KMS-11 (cell line): ENCODE results near the gene EP400.
"Not testable (repeated sequence)": the region's sequence is repeated elsewhere in the genome, so short reads cannot be mapped to it uniquely, and the experiment has no call there.

Experiments used
- H2AFZ ChIP-seq: fragments of 200-600 bp; sonication (generic); 2 replicates; pipeline ENCODE4 v1.6.1; 2016; ENCODE audit warnings: antibody characterized with exemption, mixed run types, low read depth
- H3K27ac ChIP-seq: fragments of 200-600 bp; sonication (generic); 2 replicates; pipeline ENCODE4 v1.6.1; 2016; ENCODE audit warnings: mild to moderate bottlenecking, mixed run types
- H3K27me3 ChIP-seq: fragments of 200-600 bp; sonication (generic); 2 replicates; pipeline ENCODE4 v1.6.1; 2017; ENCODE audit warnings: mild to moderate bottlenecking, low read depth, mixed run types, moderate library complexity; ENCODE audit not compliant: insufficient read depth
- H3K36me3 ChIP-seq: fragments of 200-600 bp; sonication (generic); 2 replicates; pipeline ENCODE4 v1.6.1; 2017; ENCODE audit warnings: mild to moderate bottlenecking, mixed run types; ENCODE audit not compliant: insufficient read depth
- H3K4me1 ChIP-seq: fragments of 200-600 bp; sonication (generic); 2 replicates; pipeline ENCODE4 v1.6.1; 2016; ENCODE audit warnings: mild to moderate bottlenecking, low read depth, mixed run types; ENCODE audit not compliant: poor library complexity, severe bottlenecking
- H3K4me2 ChIP-seq: fragments of 200-600 bp; sonication (generic); 2 replicates; pipeline ENCODE4 v1.7.0; 2016; ENCODE audit warnings: mild to moderate bottlenecking, mixed run types
- H3K4me3 ChIP-seq: fragments of 200-600 bp; sonication (generic); IDR thresholded peaks from 2 replicates; pipeline ENCODE4 v1.6.1; 2017; ENCODE audit warnings: low read depth, low read length, mixed read lengths; ENCODE audit not compliant: insufficient read depth
- H3K79me2 ChIP-seq: fragments of 200-600 bp; sonication (generic); 2 replicates; pipeline ENCODE4 v1.6.1; 2016; ENCODE audit warnings: low read depth, mixed run types; ENCODE audit not compliant: insufficient read depth
- H3K9ac ChIP-seq: fragments of 200-600 bp; sonication (generic); 2 replicates; pipeline ENCODE4 v1.6.1; 2016; ENCODE audit warnings: mild to moderate bottlenecking, mixed run types
- H4K20me1 ChIP-seq: fragments of 200-600 bp; sonication (generic); 2 replicates; pipeline ENCODE4 v1.6.1; 2016; ENCODE audit warnings: mild to moderate bottlenecking, mixed run types; ENCODE audit not compliant: insufficient read depth
- TF ChIP-seq, protein P1 (sequence below): fragments of 200-600 bp; sonication (generic); conservative IDR thresholded peaks from 2 replicates; pipeline ENCODE4 v1.6.1; 2017; ENCODE audit warnings: low read depth, mild to moderate bottlenecking, antibody characterized with exemption, low read length, moderate library complexity, mixed read lengths

EP400 gene

DNA sequence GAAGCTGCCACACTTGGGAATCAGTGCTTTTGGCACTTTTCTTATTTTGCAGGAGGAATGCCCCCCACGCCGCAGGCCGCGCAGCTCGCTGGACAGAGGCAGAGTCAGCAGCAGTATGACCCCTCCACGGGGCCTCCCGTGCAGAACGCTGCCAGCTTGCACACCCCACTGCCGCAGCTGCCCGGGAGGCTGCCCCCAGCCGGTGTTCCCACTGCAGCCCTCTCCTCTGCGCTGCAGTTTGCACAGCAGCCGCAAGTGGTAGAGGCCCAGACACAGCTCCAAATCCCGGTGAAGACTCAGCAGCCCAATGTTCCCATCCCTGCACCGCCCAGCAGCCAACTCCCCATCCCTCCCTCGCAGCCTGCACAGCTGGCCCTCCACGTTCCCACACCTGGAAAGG is 32.3 kb downstream of the EP400 start:
- no peaks in the 10 kb centered on the region for H3K27me3 ChIP-seq
- no peak overlapping the region for H3K4me2 ChIP-seq
- no peak overlapping the region for H3K9ac ChIP-seq
- TF ChIP-seq, protein P1, sequence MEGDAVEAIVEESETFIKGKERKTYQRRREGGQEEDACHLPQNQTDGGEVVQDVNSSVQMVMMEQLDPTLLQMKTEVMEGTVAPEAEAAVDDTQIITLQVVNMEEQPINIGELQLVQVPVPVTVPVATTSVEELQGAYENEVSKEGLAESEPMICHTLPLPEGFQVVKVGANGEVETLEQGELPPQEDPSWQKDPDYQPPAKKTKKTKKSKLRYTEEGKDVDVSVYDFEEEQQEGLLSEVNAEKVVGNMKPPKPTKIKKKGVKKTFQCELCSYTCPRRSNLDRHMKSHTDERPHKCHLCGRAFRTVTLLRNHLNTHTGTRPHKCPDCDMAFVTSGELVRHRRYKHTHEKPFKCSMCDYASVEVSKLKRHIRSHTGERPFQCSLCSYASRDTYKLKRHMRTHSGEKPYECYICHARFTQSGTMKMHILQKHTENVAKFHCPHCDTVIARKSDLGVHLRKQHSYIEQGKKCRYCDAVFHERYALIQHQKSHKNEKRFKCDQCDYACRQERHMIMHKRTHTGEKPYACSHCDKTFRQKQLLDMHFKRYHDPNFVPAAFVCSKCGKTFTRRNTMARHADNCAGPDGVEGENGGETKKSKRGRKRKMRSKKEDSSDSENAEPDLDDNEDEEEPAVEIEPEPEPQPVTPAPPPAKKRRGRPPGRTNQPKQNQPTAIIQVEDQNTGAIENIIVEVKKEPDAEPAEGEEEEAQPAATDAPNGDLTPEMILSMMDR, result no peak
- H3K4me3 ChIP-seq, result no peak overlapping the region
- H3K27ac ChIP-seq, result no peak overlapping the region
- H3K4me1 ChIP-seq, result no peaks in the 10 kb centered on the region
- H4K20me1 ChIP-seq, result no peaks in the 10 kb centered on the region
- H2AFZ ChIP-seq, result no peak overlapping the region
- no peaks in the 10 kb centered on the region for H3K36me3 ChIP-seq
- H3K79me2 ChIP-seq, result 0 out of 2 replicates have a peak, but pooled peaks cover 6% of the 10 kb centered on the region

DNA sequence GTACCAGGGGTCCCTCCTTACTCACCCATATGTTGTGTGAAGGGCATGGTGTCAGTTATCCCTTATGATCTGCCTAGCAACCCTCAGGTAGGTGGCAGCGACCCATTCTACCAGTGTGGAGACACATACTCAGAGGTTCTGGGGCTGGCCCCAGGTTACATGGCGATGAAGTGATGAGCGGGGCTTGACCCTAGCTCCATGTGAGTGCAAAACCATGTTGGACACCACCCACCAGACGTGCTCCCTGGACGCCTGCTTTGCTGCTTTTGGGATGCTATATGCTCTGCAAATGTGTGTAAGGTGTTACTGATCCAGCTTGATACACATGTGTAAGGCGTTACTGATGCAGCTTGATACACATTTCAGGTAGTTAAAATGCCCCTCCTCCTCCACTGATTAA is 33.3 kb downstream of the EP400 start:
- TF ChIP-seq, protein P1, result no peak
- no peaks in the 10 kb centered on the region for H3K36me3 ChIP-seq
- H3K9ac ChIP-seq, result no peak overlapping the region
- no peaks in the 10 kb centered on the region for H4K20me1 ChIP-seq
- H3K79me2 ChIP-seq, result no peaks in the 10 kb centered on the region
- no peak overlapping the region for H3K27ac ChIP-seq
- no peaks in the 10 kb centered on the region for H3K4me1 ChIP-seq
- no peak overlapping the region for H2AFZ ChIP-seq
- no peak overlapping the region for H3K4me3 ChIP-seq
- H3K27me3 ChIP-seq, result no peaks in the 10 kb centered on the region
- no peak overlapping the region for H3K4me2 ChIP-seq

DNA sequence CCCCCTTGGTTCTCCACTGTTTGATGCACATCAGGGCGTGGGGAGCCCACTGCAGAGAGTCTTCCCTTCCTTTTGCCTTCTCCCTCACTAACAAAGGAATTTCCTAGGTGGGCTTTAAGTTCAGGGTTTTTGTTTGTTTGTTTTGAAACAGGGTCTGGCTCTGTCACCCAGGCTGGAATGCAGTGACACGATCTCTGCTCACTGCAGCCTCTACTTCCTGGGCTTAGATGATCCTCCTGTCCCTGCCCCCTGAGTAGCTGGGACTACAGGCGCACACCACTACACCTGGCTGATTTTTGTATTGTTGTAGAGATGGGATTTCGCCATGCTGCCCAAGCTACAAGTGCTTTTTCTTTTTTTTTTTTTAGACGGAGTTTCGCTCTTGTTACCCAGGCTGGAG is 33.8 kb downstream of the EP400 start:
- H3K4me3 ChIP-seq, result no peak overlapping the region
- H4K20me1 ChIP-seq, result no peaks in the 10 kb centered on the region
- no peak overlapping the region for H3K4me2 ChIP-seq
- TF ChIP-seq, protein P1, result no peak
- H2AFZ ChIP-seq, result no peak overlapping the region
- no peak overlapping the region for H3K9ac ChIP-seq
- no peaks in the 10 kb centered on the region for H3K79me2 ChIP-seq
- no peaks in the 10 kb centered on the region for H3K27me3 ChIP-seq
- no peak overlapping the region for H3K27ac ChIP-seq
- H3K4me1 ChIP-seq, result no peaks in the 10 kb centered on the region
- no peaks in the 10 kb centered on the region for H3K36me3 ChIP-seq

DNA sequence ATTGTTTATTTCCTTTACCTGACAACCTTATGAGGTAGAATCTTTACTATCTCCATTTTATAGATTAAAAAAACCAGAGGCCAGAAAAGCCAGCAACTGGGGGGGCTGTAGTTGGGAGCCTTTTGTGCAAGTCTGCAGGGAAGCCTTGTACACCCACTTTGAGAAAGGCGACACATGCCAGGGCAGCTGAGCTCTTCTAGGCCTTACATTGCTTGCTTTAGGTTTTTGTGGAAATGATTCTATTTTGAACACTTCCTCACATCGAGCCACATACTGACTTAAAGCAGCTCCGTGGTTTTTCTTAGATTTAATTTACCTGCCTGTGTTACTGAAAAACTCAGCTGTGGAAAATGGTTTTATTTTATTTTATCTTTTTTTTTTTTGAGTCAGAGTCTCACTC is 34.6 kb downstream of the EP400 start:
- H3K27ac ChIP-seq, result no peak overlapping the region
- no peak overlapping the region for H2AFZ ChIP-seq
- no peaks in the 10 kb centered on the region for H4K20me1 ChIP-seq
- H3K9ac ChIP-seq, result no peak overlapping the region
- TF ChIP-seq, protein P1, result no peak
- H3K27me3 ChIP-seq, result no peaks in the 10 kb centered on the region
- no peak overlapping the region for H3K4me2 ChIP-seq
- H3K36me3 ChIP-seq, result no peaks in the 10 kb centered on the region
- H3K79me2 ChIP-seq, result no peaks in the 10 kb centered on the region
- no peak overlapping the region for H3K4me3 ChIP-seq
- no peaks in the 10 kb centered on the region for H3K4me1 ChIP-seq

DNA sequence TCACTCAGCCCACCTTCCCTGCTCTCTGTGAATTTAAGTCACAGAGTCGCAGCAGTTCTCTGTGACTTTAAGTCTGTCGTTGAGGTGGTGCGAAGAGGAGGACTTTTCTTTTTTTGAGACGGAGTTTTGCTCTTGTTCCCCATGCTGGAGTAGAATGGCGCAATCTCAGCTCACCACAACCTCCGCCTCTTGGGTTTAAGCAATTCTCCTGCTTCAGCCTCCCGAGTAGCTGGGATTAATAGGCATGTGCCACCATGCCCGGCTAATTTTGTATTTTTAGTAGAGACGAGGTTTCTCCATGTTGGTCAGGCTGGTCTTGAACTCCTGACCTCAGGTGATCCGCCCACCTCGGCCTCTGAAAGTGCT is 35.8 kb downstream of the EP400 start:
- H3K79me2 ChIP-seq, H2AFZ ChIP-seq, H3K9ac ChIP-seq, H3K4me1 ChIP-seq, H3K36me3 ChIP-seq, H4K20me1 ChIP-seq, H3K27ac ChIP-seq, H3K4me2 ChIP-seq, H3K4me3 ChIP-seq, H3K27me3 ChIP-seq: not testable (repeated sequence)
